ENCODE results near the gene CREG1. TPM values are rescaled to one million over a fixed set of nuclear protein-coding genes. Genes with fewer than 3 reads are reported as not detected.

The CREG1 gene
- total RNA-seq, 1 donor from 2014 or later = 36.0 TPM

DNA sequence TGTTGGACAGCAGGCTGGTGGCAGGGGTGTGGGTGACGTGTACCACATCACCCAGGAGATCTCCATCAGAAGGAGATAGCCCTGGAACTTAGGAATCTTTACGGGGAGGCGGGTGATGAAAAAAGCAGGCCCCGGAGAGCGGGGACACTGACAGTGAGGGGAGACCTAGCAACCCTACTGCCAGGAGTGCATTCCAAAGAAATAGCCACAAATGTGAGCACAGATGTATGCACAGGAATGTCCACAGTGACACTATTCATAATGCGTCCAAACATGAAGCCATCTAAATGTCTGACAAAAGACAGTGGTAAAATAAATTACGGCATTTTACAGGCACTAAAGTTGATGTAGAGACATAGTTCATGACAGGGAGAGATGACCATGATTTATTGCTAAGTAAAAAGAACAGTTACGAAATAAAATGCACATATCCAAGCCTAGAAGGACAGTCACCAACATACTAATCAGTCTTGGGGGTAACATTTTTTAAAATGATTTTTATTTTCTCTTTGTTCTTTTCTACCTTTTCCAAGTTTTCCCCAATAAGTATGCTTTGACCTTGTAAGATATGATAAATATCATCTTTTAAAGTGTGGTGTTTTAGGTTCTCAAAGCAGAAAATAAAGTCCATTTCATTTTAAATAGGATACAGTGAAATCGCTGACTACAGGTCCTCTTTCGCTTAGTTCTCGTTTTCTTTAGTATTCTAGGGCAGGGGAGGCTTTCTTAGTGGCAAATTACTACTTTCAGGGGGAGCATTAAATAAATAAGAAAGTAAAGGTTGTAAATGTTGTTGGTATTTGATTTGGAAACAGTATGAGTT, 56.6 kb downstream of the CREG1 start:
- no peaks in the 10 kb centered on the region for H3K79me2 ChIP-seq (ENCODE audit: insufficient read depth, low read length)
- no peak for TF ChIP-seq EZH2 (IDR thresholded peaks at IDR 0.05; ENCODE audit: insufficient read depth, low read length)
- TF ChIP-seq, protein P1, sequence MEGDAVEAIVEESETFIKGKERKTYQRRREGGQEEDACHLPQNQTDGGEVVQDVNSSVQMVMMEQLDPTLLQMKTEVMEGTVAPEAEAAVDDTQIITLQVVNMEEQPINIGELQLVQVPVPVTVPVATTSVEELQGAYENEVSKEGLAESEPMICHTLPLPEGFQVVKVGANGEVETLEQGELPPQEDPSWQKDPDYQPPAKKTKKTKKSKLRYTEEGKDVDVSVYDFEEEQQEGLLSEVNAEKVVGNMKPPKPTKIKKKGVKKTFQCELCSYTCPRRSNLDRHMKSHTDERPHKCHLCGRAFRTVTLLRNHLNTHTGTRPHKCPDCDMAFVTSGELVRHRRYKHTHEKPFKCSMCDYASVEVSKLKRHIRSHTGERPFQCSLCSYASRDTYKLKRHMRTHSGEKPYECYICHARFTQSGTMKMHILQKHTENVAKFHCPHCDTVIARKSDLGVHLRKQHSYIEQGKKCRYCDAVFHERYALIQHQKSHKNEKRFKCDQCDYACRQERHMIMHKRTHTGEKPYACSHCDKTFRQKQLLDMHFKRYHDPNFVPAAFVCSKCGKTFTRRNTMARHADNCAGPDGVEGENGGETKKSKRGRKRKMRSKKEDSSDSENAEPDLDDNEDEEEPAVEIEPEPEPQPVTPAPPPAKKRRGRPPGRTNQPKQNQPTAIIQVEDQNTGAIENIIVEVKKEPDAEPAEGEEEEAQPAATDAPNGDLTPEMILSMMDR (IDR thresholded peaks at IDR 0.05; ENCODE audit: insufficient read depth, low read depth, low read length) = no peak
- H3K27me3 ChIP-seq (ENCODE audit: insufficient read depth, low read length) = peaks cover 7% of the 10 kb centered on the region
- no peak overlapping the region for H3K4me3 ChIP-seq (ENCODE audit: insufficient read depth, low read depth, low read length)
- no peaks in the 10 kb centered on the region for H3K4me1 ChIP-seq (ENCODE audit: insufficient read depth, low read length)
- FAIRE-seq = no peak
- H3K27ac Mint-ChIP-seq (ENCODE audit: unreplicated experiment) = no peak overlapping the region
- no peaks in the 10 kb centered on the region for H3K9me3 ChIP-seq (ENCODE audit: insufficient read depth, low read depth, low read length)
- no peak overlapping the region for H3K9ac ChIP-seq (ENCODE audit: low read length)
- H3K36me3 Mint-ChIP-seq (ENCODE audit: low read depth, unreplicated experiment) = no peaks in the 10 kb centered on the region
- peaks cover 48% of the 10 kb centered on the region for H3K27me3 Mint-ChIP-seq (ENCODE audit: low read depth, unreplicated experiment)
- H4K20me1 ChIP-seq (ENCODE audit: insufficient read depth, low read length) = no peaks in the 10 kb centered on the region
- H3K9me3 Mint-ChIP-seq (ENCODE audit: unreplicated experiment) = peaks cover 3% of the 10 kb centered on the region
- H3K36me3 ChIP-seq (ENCODE audit: insufficient read depth, low read length) = no peaks in the 10 kb centered on the region
- H3K4me2 ChIP-seq (ENCODE audit: low read length) = no peak overlapping the region
- DNase-seq (ENCODE audit: low read depth) = no peak
- H3K4me3 Mint-ChIP-seq (ENCODE audit: unreplicated experiment) = no peak overlapping the region
- H3K27ac ChIP-seq (ENCODE audit: low read depth, low read length) = no peak overlapping the region
- H3K4me1 Mint-ChIP-seq (ENCODE audit: low read depth, unreplicated experiment) = peaks cover 5% of the 10 kb centered on the region
- no peak overlapping the region for H2AFZ ChIP-seq (ENCODE audit: low read depth, low read length)

DNA sequence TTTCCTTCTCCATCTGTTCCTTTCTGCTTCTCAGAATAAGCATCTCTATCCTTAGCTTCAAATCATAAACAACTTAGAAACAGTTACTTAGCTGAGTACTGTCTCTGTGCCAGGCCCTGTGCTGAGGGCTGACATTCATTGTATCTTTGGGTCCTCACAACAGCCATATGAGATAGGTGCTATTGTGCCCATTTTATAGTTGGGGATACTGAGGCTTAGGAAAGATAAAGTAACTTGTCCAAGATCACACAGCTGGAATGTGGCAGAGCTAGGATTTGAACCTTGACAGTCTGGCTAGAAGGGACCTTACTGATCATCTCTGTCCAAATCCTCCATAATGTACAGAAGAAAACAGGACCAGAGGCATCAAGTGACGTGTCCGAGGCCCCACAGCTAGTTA, 60.2 kb downstream of the CREG1 start:
- Histone ChIP-seq H3K79me2 (ENCODE audit: insufficient read depth, low read length) (no peaks in the 10 kb centered on the region), H3K36me3 (ENCODE audit: insufficient read depth, low read length) (no peaks in the 10 kb centered on the region), H3K4me1 (ENCODE audit: insufficient read depth, low read length) (no peaks in the 10 kb centered on the region), H3K4me3 (ENCODE audit: insufficient read depth, low read depth, low read length) (no peak overlapping the region), H3K4me2 (ENCODE audit: low read length) (no peak overlapping the region), H2AFZ (ENCODE audit: low read depth, low read length) (no peak overlapping the region), H3K9ac (ENCODE audit: low read length) (no peak overlapping the region), H3K27ac (ENCODE audit: low read depth, low read length) (no peak overlapping the region), H3K27me3 (ENCODE audit: insufficient read depth, low read length) (peaks cover 4% of the 10 kb centered on the region), H4K20me1 (ENCODE audit: insufficient read depth, low read length) (no peaks in the 10 kb centered on the region), H3K9me3 (ENCODE audit: insufficient read depth, low read depth, low read length) (no peaks in the 10 kb centered on the region)
- H3K36me3 Mint-ChIP-seq (ENCODE audit: low read depth, unreplicated experiment) = no peaks in the 10 kb centered on the region
- peaks cover 9% of the 10 kb centered on the region for H3K4me1 Mint-ChIP-seq (ENCODE audit: low read depth, unreplicated experiment)
- FAIRE-seq (no peak), DNase-seq (ENCODE audit: low read depth) (no peak)
- no peak overlapping the region for H3K4me3 Mint-ChIP-seq (ENCODE audit: unreplicated experiment)
- no peak overlapping the region for H3K27ac Mint-ChIP-seq (ENCODE audit: unreplicated experiment)
- no peak for TF ChIP-seq EZH2 (IDR thresholded peaks at IDR 0.05; ENCODE audit: insufficient read depth, low read length)
- TF ChIP-seq, protein P1 (IDR thresholded peaks at IDR 0.05; ENCODE audit: insufficient read depth, low read depth, low read length) = no peak
- peaks cover 3% of the 10 kb centered on the region for H3K9me3 Mint-ChIP-seq (ENCODE audit: unreplicated experiment)
- peaks cover 52% of the 10 kb centered on the region for H3K27me3 Mint-ChIP-seq (ENCODE audit: low read depth, unreplicated experiment)

DNA sequence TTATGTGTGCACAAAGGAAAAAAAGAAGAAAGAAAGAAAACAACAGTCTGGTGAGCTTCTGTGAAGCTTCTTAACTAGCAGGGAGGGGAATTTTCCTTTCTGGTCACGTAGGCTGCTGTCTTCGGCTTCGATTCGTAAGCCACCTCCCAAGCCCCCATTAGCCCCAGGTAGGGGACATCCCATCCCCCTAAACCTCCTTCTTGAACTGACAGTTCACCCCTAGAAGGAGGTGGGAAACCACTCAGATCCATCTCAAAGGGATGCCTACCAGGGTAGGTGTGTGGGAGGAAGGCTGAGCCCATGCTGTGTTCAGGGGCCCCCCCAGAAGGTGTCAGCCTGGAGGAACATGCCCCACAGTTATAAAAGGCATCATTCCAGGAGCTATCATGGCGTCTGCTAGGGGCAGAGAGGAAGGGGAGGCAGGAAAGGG, 61.1 kb downstream of the CREG1 start:
- Histone ChIP-seq H3K36me3 (ENCODE audit: insufficient read depth, low read length) (no peaks in the 10 kb centered on the region), H3K27me3 (ENCODE audit: insufficient read depth, low read length) (peaks cover 5% of the 10 kb centered on the region), H3K4me1 (ENCODE audit: insufficient read depth, low read length) (no peaks in the 10 kb centered on the region), H3K9ac (ENCODE audit: low read length) (no peak overlapping the region), H3K79me2 (ENCODE audit: insufficient read depth, low read length) (no peaks in the 10 kb centered on the region), H3K9me3 (ENCODE audit: insufficient read depth, low read depth, low read length) (no peaks in the 10 kb centered on the region), H3K4me3 (ENCODE audit: insufficient read depth, low read depth, low read length) (no peak overlapping the region), H4K20me1 (ENCODE audit: insufficient read depth, low read length) (no peaks in the 10 kb centered on the region), H3K27ac (ENCODE audit: low read depth, low read length) (no peak overlapping the region), H2AFZ (ENCODE audit: low read depth, low read length) (no peak overlapping the region), H3K4me2 (ENCODE audit: low read length) (no peak overlapping the region)
- H3K36me3 Mint-ChIP-seq (ENCODE audit: low read depth, unreplicated experiment) = no peaks in the 10 kb centered on the region
- H3K9me3 Mint-ChIP-seq (ENCODE audit: unreplicated experiment) = peaks cover 3% of the 10 kb centered on the region
- peaks cover 9% of the 10 kb centered on the region for H3K4me1 Mint-ChIP-seq (ENCODE audit: low read depth, unreplicated experiment)
- H3K4me3 Mint-ChIP-seq (ENCODE audit: unreplicated experiment) = no peak overlapping the region
- TF ChIP-seq, protein P1 (IDR thresholded peaks at IDR 0.05; ENCODE audit: insufficient read depth, low read depth, low read length) = no peak
- TF ChIP-seq EZH2 (IDR thresholded peaks at IDR 0.05; ENCODE audit: insufficient read depth, low read length) = no peak
- H3K27ac Mint-ChIP-seq (ENCODE audit: unreplicated experiment) = no peak overlapping the region
- FAIRE-seq = no peak
- DNase-seq (ENCODE audit: low read depth) = no peak
- peaks cover 45% of the 10 kb centered on the region for H3K27me3 Mint-ChIP-seq (ENCODE audit: low read depth, unreplicated experiment)
